C4-2B (cell line): Measurements from ENCODE around the gene ODF4.

Experiments
- ZFX ChIP-seq: fragments of 450-650 bp; IDR thresholded peaks from 2 replicates; pipeline ENCODE4 v1.6.1; 2017
- TF ChIP-seq, protein P1 (sequence below): fragments of 450-650 bp; conservative IDR thresholded peaks from 2 replicates; pipeline ENCODE4 v1.5.1; 2017; ENCODE audit warnings: mild to moderate bottlenecking

DNA sequence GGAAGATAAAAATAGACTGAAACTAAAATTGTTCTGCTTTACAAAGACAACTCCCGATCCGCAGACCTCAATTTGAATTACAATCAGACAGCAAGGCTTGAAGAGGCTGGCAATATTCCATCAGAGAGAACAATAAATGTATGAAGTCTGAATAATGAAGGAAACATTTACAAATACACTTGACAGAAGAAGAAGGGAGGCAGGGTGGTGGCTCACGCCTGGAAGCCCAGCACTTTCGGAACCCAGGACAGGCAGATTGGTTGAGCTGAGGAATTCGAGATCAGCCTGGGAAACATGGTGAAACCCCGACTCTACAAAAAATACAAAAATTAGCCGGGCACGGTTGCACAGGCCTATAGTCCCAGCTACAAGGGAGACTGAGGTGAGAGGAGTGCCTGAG is 14.6 kb downstream of the ODF4 start:
- TF ChIP-seq, protein P1, sequence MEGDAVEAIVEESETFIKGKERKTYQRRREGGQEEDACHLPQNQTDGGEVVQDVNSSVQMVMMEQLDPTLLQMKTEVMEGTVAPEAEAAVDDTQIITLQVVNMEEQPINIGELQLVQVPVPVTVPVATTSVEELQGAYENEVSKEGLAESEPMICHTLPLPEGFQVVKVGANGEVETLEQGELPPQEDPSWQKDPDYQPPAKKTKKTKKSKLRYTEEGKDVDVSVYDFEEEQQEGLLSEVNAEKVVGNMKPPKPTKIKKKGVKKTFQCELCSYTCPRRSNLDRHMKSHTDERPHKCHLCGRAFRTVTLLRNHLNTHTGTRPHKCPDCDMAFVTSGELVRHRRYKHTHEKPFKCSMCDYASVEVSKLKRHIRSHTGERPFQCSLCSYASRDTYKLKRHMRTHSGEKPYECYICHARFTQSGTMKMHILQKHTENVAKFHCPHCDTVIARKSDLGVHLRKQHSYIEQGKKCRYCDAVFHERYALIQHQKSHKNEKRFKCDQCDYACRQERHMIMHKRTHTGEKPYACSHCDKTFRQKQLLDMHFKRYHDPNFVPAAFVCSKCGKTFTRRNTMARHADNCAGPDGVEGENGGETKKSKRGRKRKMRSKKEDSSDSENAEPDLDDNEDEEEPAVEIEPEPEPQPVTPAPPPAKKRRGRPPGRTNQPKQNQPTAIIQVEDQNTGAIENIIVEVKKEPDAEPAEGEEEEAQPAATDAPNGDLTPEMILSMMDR = no peak
- TF ChIP-seq ZFX = no peak
